IPS DF 4.7 (cell line): ENCODE measurements around the gene CMAS.

Experiments used
- DNase-seq: peaks from one replicate; pipeline ENCODE4 v3.0.0-alpha.2; 2013; ENCODE audit warnings: low spot score; ENCODE audit errors: extremely low read depth

The CMAS gene

GRCh38 chr12:22105542-22105941 lies 59.5 kb downstream of the CMAS start:
- DNase-seq, result no peak

DNA sequence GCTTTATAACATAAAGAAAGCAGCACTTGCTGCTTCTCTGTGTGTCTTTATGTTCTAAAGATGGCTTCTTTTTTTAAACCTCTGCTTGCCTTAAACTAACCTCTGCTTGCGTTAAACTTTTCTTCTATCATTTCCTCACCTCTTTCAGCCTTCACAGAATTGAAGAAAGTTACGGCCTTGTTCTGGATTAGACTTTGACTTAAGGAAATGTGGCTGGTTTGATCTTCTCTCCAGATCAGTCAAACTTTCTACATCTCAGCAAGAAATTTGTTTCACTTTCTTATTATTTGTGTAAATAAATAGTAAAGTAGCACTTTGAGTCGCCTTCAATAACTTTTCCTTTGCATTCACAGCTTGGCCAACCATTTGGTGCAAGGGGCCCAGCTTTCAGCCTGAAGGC lies 64.2 kb downstream of the CMAS start:
- no peak for DNase-seq
